ENCODE measurements around the gene TNFSF11. TPM values are rescaled to one million over a fixed set of nuclear protein-coding genes. Genes with fewer than 3 reads are reported as not detected.

The TNFSF11 gene
- total RNA-seq, 2 experiments from 2014 or later: not detected

DNA sequence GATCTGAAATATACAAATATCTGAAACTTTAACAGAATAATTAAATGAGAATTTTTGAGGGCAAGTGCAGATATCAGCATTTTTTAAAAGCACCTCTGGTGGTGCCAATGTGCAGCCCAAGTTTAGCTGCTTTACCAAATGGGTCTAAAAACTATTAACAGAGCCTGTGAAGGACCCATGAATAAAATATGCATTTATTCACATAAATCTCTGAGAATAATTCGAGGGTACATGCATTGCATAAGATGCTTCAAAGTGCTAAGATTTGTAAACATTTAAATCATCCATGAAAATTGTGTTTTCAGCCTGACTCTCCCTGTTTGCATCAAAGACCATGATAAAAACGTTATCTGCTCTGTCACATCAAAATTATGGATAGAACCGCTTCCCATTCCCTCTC is 47.1 kb upstream of the TNFSF11 start:
- no peaks in the 10 kb centered on the region for H3K79me2 ChIP-seq (ENCODE audit: insufficient read depth, low read depth, low read length)
- TF ChIP-seq EZH2phosphoT487 (IDR thresholded peaks at IDR 0.05; ENCODE audit: borderline replicate concordance, low read depth, low read length) (no peak), CTCF (conservative IDR thresholded peaks at IDR 0.05; ENCODE audit: low read length) (no peak)
- no peaks in the 10 kb centered on the region for H3K4me1 ChIP-seq (ENCODE audit: insufficient read depth, low read length, poor library complexity, severe bottlenecking)
- no peaks in the 10 kb centered on the region for H3K9me2 ChIP-seq (ENCODE audit: insufficient read depth, low read length)
- no peaks in the 10 kb centered on the region for H3K36me3 ChIP-seq (ENCODE audit: insufficient read depth, low read length)
- intact Hi-C loops (cut with micrococcal nuclease; ENCODE audit: unreplicated experiment): no loop called here
- H3K4me3 ChIP-seq (ENCODE audit: low read depth, low read length, poor library complexity, severe bottlenecking): no peak overlapping the region
- ChIA-PET POLR2A (no interaction called here), CTCF (ENCODE audit: unreplicated experiment) (no interaction called here)
- H3K4me2 ChIP-seq (ENCODE audit: low read length): no peak overlapping the region
- H2AFZ ChIP-seq (ENCODE audit: low read length): no peak overlapping the region
- BruUV-seq (replicated peaks): no TSS peak
- H3K9me3 ChIP-seq (ENCODE audit: low read length): no peaks in the 10 kb centered on the region
- DNase-seq (ENCODE audit: low spot score): no peak
- no peaks in the 10 kb centered on the region for H4K20me1 ChIP-seq (ENCODE audit: insufficient read depth, low read length)
- no peak overlapping the region for H3K27ac ChIP-seq (ENCODE audit: low read depth, low read length, poor library complexity, severe bottlenecking)

DNA sequence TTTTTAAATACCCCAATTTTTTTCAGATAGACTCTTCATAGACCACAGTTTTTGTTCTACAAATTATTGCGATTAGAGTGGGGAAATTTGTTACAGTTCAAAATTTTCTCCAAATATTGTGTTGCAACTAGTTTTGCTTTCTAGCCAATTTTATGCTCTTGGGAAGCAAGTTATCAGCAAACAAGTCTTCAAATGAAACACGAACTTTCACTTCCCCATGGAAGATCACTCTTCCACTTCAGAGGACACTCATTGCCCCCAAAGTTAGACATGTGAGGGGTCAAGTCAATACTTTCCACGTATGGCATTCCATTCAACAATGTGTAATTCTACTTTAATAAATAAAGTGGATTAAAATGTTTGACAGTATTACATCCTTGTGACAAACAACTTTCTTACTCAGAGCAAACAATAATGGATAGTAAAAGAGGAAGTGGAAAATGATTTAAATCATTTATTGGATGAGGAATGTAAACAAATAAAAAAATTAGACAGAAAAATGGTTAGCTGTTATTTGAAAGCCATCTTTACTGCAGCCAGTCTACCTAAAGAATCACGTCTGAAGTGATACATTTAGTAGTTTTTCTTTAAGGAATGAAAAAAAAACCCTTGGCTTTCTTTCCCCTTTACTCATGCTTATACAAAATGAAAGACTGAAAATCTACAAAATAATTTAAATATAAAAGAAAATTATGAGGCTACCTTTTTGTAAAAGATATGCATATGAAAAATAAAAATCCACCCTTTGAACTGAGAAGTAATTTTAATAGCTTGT is 41.2 kb upstream of the TNFSF11 start:
- Histone ChIP-seq H3K27ac (ENCODE audit: low read depth, low read length, poor library complexity, severe bottlenecking) (no peak overlapping the region), H3K36me3 (ENCODE audit: insufficient read depth, low read length) (no peaks in the 10 kb centered on the region), H3K79me2 (ENCODE audit: insufficient read depth, low read depth, low read length) (no peaks in the 10 kb centered on the region), H4K20me1 (ENCODE audit: insufficient read depth, low read length) (no peaks in the 10 kb centered on the region), H3K4me1 (ENCODE audit: insufficient read depth, low read length, poor library complexity, severe bottlenecking) (peaks cover 7% of the 10 kb centered on the region), H2AFZ (ENCODE audit: low read length) (no peak overlapping the region), H3K9me2 (ENCODE audit: insufficient read depth, low read length) (no peaks in the 10 kb centered on the region), H3K9me3 (ENCODE audit: low read length) (no peaks in the 10 kb centered on the region), H3K4me3 (ENCODE audit: low read depth, low read length, poor library complexity, severe bottlenecking) (no peak overlapping the region), H3K4me2 (ENCODE audit: low read length) (no peak overlapping the region)
- peak; percentile 18 for DNase-seq (ENCODE audit: low spot score)
- ChIA-PET POLR2A (interaction anchor here (0.6 kb wide), 1 partner anchor 12 kb away, joined by 4 read pairs; no protein-coding TSS in a partner anchor), CTCF (ENCODE audit: unreplicated experiment) (no interaction called here)
- intact Hi-C loops (cut with micrococcal nuclease; ENCODE audit: unreplicated experiment): no loop called here
- no peak for TF ChIP-seq CTCF (conservative IDR thresholded peaks at IDR 0.05; ENCODE audit: low read length)
- no peak for TF ChIP-seq EZH2phosphoT487 (IDR thresholded peaks at IDR 0.05; ENCODE audit: borderline replicate concordance, low read depth, low read length)
- no TSS peak for BruUV-seq (replicated peaks)

DNA sequence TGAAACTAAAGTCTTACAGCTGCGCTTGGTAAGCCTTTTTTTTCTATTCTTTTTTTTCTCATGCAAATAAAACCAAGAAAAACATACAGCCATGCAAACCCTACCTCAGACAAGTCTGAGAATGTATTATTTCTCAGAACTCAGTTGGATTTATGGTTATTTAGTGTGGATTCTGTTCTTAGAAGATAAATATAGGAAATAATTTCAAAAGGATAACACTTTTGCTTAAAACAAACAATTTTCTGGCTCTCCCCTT is 40.7 kb upstream of the TNFSF11 start:
- intact Hi-C loops (cut with micrococcal nuclease; ENCODE audit: unreplicated experiment): no loop called here
- no peak for DNase-seq (ENCODE audit: low spot score)
- Histone ChIP-seq H3K4me3 (ENCODE audit: low read depth, low read length, poor library complexity, severe bottlenecking) (no peak overlapping the region), H2AFZ (ENCODE audit: low read length) (no peak overlapping the region), H3K36me3 (ENCODE audit: insufficient read depth, low read length) (no peaks in the 10 kb centered on the region), H4K20me1 (ENCODE audit: insufficient read depth, low read length) (no peaks in the 10 kb centered on the region), H3K79me2 (ENCODE audit: insufficient read depth, low read depth, low read length) (no peaks in the 10 kb centered on the region), H3K27ac (ENCODE audit: low read depth, low read length, poor library complexity, severe bottlenecking) (no peak overlapping the region), H3K4me1 (ENCODE audit: insufficient read depth, low read length, poor library complexity, severe bottlenecking) (peaks cover 7% of the 10 kb centered on the region), H3K9me3 (ENCODE audit: low read length) (no peaks in the 10 kb centered on the region), H3K9me2 (ENCODE audit: insufficient read depth, low read length) (no peaks in the 10 kb centered on the region), H3K4me2 (ENCODE audit: low read length) (no peak overlapping the region)
- ChIA-PET POLR2A (interaction anchor here (0.5 kb wide), 1 partner anchor 25 kb away, joined by 6 read pairs; no protein-coding TSS in a partner anchor), CTCF (ENCODE audit: unreplicated experiment) (no interaction called here)
- TF ChIP-seq CTCF (conservative IDR thresholded peaks at IDR 0.05; ENCODE audit: low read length): no peak
- no peak for TF ChIP-seq EZH2phosphoT487 (IDR thresholded peaks at IDR 0.05; ENCODE audit: borderline replicate concordance, low read depth, low read length)
- BruUV-seq (replicated peaks): no TSS peak
